ENCODE measurements around the gene SSH2.

DNA sequence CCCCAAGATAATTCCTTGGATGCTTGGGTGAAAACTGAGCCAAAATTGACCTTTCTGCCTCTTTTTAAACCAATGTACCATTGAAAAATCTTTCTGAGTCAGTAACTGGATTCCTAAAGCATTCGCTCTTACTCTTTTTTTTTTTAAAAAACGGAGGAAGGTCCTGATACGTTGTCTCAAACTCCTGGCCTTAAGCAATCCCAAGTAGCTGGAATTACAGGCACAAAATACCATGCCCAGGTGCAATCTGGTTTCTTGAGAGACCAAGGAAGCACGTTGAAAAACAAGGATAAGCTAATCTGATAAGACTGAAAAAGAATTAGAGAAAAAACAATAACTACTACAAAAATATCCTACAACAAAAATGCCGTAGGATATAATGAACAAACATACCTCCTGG lies 136.5 kb downstream of the SSH2 start:
- TF ChIP-seq, protein P1, sequence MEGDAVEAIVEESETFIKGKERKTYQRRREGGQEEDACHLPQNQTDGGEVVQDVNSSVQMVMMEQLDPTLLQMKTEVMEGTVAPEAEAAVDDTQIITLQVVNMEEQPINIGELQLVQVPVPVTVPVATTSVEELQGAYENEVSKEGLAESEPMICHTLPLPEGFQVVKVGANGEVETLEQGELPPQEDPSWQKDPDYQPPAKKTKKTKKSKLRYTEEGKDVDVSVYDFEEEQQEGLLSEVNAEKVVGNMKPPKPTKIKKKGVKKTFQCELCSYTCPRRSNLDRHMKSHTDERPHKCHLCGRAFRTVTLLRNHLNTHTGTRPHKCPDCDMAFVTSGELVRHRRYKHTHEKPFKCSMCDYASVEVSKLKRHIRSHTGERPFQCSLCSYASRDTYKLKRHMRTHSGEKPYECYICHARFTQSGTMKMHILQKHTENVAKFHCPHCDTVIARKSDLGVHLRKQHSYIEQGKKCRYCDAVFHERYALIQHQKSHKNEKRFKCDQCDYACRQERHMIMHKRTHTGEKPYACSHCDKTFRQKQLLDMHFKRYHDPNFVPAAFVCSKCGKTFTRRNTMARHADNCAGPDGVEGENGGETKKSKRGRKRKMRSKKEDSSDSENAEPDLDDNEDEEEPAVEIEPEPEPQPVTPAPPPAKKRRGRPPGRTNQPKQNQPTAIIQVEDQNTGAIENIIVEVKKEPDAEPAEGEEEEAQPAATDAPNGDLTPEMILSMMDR (conservative IDR thresholded peaks at IDR 0.05; ENCODE audit: low read depth, low read length), result no peak
- no peak for TF ChIP-seq EZH2phosphoT487 (IDR thresholded peaks at IDR 0.05; ENCODE audit: borderline replicate concordance, low read length)

Data from PC-3 (cell line).